ENCODE data around the gene BIN1.

The BIN1 gene

DNA sequence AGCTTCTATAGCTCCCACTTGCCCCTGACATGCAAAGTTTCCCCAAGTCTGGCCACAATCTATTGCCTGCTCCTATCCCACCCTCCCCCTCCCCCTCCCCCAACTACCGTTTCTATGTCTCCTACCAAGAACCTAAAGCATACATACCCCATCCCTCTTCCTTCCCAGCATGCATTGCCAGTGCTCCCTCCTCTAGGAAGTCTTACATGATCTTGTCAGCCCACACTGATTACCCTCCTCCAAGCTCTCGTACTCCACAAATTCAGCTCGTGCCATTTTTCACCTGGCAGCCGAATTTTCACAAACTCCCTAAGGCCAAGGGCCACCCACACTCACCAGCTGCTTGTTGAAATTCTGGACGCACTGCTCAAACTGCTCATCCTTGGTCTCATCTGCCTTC is 30.7 kb downstream of the BIN1 start:
- in situ Hi-C loops (cut with MboI; ENCODE audit: low sequenced_read_pairs), result no loop called here

DNA sequence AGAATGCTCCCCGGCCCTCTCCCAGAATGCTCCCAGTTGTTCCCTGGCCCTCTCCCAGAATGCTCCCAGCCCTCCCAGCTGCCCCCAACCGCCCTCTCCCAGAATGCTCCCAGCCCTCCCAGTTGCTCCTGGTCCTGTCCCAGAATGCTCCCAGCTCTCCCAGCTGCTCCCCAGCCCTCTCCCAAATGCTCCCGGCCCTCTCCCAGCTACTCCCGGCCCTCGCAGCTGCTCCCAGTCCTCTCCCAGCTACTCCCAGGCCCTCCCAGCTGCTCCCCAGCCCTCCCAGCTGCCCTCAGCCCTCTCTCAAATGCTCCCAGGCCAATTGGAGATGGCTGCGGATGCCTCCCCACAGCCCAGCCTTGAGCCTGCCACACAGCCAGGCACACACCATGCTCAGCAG is 31.1 kb downstream of the BIN1 start:
- in situ Hi-C loops (cut with MboI; ENCODE audit: low sequenced_read_pairs), result no loop called here

DNA sequence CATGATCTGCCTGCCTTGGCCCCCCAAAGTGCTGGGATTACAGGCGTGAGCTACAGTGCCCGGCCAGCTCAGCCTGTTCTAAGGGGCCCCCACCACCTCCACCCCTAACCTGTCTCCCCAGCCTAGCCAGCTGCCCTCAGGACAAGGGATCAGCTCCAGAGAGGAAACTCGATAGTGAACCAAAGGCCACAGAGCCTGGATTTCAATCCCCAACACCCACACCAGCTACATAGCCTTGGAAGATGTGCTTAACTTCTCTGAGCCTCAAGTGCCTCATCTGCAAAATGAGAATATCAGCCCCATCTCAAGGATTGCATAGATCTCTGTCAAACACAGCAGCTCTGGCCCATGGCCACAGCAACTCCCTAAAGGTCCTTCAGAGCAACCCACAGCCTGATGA is 32.0 kb downstream of the BIN1 start:
- in situ Hi-C loops (cut with MboI; ENCODE audit: low sequenced_read_pairs), result no loop called here

DNA sequence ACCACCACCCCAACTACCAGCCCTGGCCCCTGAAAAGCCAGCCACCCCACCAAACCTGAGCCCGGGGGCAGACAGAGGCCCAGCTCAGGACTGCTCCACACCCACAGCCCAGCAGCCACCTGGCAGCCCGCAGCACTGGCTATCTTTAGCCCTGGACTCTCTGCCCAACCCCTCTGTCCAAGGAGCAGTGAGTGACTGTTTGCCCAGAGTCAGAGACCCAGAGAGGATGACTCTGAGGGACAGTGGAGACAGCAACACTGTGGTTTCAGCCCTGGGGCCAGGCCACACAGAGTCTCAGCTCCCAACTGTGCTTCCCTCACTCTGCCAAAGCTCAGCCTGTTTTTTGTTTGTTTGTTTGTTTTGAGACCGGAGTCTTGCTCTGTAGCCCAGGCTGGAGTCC is 32.6 kb downstream of the BIN1 start:
- in situ Hi-C loops (cut with MboI; ENCODE audit: low sequenced_read_pairs), result no loop called here

DNA sequence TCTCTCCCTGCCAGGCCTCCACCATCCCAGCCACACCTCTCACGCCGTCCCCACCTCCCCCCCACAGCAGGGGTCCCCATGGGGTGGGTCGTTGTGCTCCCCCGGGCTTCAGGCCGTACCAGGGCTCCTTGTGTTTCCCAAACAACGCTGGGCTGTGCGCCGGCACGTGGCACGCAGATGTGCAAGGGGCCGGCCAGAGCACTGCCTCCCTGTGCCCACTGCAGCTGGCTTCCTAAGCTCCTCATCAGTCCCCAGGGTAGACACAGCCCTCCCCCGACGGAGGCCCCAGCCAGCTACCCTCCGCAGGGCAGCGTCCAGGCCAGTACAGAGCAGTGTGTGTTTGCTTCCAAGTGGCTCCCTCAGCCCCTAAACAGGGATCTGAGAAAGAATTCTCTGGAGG is 34.0 kb downstream of the BIN1 start:
- in situ Hi-C loops (cut with MboI; ENCODE audit: low sequenced_read_pairs), result no loop called here

DNA sequence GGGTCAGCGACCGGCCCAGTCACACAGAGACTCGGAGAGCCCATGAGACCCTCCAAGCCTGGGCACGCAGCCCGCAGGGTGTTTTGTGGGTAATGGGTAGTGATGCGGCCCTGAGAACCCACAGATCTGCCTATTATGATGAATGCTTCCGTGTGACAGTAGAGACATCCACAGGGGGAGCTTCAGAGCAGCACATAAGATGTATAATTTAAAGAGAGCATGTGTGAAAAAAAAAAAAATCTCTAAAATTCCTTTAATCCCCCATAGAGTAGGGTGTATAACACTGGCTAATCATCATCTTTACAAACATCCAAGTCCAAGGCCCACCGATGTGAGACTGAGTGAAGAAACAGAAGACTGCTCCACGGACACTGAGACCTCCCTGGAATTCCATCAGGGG is 34.6 kb downstream of the BIN1 start:
- in situ Hi-C loops (cut with MboI; ENCODE audit: low sequenced_read_pairs), result no loop called here

DNA sequence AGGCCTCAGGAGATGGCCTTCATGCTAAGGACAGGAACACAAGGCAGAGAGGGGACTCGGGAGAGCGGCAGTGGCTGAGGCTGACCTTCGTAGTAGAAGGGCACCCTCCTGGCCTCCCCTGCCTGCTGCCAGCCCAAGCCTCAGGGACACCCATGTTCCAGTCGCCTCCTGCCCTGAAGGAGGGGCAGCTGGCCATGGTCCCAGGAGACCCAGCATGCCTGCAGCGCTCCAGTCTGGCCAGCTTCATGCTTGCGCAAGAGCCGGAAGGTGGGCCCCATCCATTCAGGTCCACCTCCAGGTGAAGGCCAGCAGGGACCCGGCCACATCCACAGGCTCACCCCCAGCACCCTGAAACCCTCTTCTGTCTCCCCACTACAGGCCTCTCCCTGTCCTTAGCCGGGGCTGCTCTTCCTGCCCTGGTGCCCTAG is 35.0 kb downstream of the BIN1 start:
- in situ Hi-C loops (cut with MboI; ENCODE audit: low sequenced_read_pairs), result no loop called here

DNA sequence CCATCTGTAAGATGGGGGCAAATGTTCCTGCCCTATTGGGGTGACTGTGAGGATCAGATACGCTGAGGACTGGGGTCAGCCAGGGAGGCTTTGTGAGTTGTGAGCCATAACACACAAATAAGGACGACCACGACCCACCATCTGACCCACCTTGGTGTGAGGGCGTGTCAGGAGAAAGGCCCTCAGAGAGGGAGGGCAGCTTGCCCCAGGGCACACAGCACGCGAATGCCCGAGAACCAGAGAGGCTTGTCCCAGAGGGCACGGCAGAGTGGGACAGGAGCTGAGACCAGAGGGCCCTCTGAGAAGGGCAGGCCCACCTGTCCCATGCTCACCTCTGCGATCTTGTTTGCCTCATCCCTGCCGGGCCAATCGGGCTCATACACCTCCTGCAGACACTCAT is 36.7 kb downstream of the BIN1 start:
- in situ Hi-C loops (cut with MboI; ENCODE audit: low sequenced_read_pairs), result no loop called here

DNA sequence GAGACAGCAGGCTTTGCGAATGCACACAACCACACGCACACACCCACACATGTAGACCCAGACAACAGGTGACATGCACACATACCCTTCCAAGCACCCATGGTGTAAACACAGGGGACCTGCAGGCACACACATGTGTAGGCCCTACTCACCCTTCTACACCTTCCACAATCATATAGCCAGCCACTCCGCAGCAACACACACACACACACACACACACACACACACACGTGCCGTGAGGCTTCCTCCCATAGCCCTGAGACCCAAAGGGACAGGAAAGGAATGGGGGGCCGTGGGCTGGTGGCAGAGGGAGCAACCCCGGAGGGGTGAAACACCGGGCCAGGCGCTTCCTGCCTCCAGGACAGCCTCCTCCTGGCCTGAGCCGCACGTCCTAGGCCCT is 37.4 kb downstream of the BIN1 start:
- in situ Hi-C loops (cut with MboI; ENCODE audit: low sequenced_read_pairs), result no loop called here

DNA sequence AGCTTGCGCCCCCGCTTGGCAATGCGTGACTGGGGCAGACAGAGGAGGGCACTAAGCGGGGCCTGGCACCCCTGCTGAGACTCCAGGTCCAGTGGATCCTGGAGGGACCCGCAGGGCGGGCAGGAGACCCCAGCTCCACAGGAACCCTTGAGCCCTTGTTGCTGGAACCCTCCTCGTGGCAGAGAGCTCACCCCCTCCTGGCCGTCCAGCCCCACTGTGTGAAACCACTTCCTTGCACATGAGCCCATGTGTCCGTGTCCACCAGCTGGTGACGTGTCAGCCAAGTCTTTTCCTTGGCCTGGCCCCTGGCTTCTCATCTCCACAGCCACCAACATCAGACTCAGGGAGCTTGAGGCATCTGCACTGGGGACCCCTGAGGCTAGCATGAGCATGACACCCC is 38.0 kb downstream of the BIN1 start:
- in situ Hi-C loops (cut with MboI; ENCODE audit: low sequenced_read_pairs), result no loop called here

DNA sequence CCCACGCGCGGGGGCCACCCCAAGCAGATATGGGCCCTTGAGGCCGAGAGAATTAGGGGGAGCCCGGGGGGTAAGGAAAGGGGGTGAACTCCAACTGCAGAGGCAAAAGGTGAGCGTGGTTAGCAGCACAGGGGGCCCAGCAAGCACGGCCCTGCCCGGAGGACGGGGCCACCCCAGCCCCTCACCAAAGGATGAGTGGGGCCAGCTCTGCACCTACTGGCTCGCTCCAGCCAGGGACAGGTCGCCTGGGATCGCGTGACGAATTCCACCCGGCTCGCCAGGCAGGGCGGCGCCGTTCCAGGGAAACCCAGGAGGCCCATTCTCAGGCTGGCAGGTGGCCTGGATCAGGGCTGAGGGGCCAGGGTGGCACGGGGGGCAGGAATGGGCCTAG is 38.6 kb downstream of the BIN1 start:
- in situ Hi-C loops (cut with MboI; ENCODE audit: low sequenced_read_pairs), result no loop called here

DNA sequence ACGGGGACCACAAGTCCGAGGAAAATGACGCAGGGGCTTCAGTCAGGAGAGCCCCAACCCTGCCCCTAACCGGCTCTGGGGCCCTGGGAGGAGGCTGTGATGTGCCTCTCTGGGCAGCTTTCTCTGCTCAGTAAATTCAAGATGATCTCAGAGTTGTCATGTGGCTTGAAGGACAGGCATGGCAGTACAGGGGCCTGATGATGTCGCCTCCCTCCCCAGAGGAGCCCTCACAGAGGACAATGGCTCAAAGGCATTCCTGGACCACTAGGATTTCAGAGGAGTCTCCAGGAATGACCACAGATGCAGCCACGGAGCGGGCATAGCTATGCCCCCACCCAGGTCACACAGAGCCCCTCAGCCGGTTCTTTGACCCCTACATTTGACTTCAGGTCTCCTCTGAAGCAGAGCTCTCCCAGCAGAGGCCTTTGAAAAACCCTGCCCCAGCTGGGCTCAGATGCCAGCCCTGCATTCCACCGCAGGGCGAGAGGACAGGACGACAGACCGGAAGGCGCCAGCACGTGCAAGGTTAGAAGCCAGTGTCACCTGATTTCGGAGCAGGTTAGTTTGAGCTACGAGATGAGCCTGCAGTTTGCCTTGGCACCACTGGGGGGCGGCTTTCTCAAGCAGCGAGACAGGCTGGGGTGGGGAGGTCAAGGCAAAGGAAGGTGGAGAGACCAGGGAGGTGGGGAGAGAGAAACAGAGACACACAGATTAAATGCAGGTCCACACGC is 39.2 kb downstream of the BIN1 start:
- in situ Hi-C loops (cut with MboI; ENCODE audit: low sequenced_read_pairs), result no loop called here

DNA sequence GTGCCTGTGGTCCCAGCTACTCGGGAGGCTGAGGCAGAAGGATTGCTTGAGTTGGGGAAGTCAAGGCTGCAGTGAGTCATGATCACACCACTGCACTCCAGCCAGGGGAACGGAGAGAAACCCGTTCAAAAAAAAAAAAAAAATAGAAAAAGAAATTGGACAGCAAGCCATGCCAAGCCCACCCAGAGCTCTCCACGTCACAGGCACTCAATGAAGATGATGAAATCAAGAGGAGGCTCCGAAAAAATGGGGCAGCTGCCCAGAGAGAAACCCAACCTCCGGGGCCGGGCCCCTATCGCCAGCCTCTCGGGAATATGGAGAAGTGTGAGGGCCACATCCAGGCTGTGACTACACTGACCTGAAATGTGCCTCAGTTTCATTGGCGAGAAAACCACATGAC is 40.0 kb downstream of the BIN1 start:
- in situ Hi-C loops (cut with MboI; ENCODE audit: low sequenced_read_pairs), result no loop called here

DNA sequence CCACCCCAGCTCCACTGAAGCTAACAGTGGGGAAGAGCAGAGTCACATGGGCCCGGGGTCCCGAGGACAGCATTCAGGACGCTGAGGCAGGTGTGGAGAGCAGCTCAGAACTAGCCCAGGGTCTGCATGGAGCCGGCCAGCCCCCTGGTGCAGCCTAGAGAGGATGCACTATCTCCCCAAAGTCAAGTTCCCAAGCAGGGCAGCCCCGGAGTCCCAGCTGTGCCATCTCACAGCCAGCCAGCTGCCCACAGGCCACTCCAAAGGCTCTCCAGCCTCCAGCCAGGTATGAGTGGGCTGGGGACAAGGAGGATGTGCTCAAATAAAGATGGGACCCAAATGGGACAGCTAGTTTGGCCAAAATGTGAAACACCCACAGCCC is 41.0 kb downstream of the BIN1 start:
- in situ Hi-C loops (cut with MboI; ENCODE audit: low sequenced_read_pairs), result no loop called here

DNA sequence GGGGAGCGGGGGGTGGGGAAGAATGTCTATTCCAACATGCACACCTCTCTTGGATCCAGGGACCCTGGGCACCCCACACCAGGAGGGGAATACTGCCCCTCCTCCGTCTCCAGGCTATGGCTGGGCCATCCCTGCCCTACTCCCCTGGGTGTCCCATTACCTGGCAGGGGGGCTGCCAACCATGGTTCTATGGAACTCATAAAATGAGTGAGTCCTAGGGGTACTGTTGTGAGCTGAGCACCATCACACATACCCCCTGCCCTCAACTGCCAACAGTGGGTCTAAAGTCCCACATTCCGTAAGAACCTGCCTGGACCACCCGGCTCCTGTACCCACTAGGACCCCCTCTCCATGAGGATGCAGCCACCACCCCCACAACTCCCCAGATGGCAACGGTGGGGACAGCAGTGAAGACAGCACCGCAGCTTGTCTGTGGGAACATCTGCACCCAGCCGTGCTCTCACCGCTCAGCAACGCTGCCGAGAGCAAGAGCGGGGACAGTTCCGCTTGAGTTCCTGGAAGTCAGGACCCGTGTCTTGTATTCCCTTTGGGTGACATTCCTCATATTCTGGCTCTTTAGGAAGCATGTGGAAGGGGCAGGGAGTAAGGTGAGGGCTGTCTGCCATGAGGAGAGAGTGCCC is 41.5 kb downstream of the BIN1 start:
- in situ Hi-C loops (cut with MboI; ENCODE audit: low sequenced_read_pairs), result no loop called here

DNA sequence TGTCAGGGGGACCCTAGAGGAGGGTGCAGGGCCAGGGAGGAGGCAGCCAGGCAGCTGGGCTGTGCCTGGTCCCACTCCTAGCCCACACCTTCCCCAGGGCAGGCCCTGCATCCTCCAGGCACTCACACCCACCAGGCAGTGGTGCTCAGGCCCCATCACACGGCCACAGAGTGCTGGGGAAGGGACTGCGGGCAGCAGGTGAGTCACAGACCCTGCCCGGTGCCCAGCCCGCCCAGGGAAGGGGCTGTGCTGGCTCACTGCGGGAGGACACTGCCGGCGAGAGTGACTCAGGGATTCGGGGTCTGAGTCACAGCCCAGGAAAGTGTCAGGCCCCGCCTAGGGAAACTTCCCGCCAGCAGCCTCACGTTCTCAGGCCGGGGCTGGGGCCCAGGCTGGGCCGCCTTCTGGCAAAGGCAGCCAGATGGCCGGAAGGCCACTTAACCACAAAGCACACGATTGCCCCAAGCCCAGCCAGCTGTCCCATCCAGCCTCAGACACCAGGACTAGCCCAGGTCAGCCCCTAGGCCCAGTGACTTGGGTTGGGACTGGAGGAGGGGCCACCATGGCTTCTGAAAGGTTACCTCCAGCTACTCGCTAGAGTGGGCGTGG is 42.2 kb downstream of the BIN1 start:
- in situ Hi-C loops (cut with MboI; ENCODE audit: low sequenced_read_pairs), result no loop called here

DNA sequence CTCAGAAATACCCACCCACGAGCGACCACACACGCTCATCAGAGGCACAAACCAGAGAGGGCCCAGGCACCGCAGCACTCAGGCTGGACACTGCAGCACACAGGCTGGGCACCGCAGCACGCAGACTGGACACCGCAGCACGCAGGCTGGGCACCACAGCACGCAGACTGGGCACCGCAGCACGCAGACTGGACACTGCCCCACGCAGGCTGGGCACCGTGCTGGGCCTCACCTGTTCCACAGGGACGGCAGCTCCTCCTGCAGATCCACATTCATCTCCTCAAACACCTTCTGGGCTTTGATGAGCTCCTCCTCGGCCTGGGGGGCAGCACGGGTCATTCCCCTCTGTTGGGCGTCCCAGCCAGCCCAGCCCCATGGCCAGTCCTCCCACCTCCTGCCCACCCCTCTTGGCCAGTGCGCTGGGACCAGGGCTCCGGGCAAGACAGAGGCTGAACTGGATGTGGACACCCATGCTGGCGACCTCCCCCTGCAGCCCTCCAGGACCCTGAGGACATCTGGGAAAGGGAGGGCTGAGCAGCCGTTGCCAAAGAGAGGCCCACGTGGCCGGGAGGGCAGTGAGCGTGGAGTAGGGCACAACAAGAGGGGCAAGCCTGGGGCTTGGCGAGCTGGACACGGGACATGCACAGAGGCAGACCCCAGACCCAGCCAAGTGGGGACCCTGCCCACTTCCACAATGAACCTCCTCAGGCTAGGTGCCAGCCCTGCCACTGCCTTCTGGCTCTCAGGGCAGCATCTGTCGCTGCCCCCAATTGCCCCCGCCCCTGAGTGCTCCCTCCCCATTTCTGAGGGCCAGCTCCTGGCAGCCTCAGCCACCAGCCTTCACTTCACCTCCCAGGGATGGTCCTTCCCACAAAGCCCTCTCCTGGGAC is 43.0 kb downstream of the BIN1 start:
- in situ Hi-C loops (cut with MboI; ENCODE audit: low sequenced_read_pairs), result no loop called here

DNA sequence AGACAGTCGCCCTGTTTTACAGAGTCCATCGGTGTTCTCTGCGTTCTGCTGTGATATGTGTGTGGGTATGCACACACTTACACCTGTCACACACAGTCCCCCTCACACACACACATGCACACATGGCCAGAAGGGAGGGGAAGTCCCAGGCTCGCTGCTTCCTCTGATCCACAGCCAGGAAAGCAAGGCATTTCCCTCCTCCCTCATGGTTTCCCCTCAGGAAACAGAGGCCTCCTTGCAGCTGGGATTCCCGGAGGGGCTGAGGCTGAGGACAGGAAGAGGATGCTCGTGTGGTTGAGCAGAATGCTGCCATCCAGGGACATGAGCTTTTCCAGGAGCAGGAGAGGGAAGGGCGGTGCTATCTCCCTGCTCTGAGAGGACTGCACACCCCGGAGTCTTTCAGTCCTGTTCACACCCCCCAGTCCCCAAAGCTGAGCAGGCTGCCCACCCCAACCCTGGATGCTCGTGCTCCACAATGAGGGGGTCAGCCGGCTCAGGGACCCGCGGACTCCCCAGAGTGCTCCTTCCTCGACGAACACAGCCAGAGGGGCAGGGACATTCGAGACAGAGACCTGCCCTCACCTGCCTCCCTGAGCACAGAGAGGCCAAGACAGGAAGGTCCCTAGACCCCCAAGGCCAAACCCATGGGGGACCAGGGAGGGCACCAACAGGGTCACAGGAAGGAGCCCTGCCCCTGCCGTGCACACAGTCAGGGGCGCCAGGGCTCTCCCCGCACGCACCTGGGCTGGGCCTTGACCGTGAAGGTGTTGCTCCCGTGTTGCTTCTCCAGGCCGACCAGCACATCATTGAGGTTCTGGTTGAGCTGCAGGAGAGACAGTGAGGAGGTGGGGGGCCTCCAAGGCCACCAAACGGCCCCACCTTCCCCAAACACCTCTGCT is 45.3 kb downstream of the BIN1 start:
- in situ Hi-C loops (cut with MboI; ENCODE audit: low sequenced_read_pairs), result no loop called here

DNA sequence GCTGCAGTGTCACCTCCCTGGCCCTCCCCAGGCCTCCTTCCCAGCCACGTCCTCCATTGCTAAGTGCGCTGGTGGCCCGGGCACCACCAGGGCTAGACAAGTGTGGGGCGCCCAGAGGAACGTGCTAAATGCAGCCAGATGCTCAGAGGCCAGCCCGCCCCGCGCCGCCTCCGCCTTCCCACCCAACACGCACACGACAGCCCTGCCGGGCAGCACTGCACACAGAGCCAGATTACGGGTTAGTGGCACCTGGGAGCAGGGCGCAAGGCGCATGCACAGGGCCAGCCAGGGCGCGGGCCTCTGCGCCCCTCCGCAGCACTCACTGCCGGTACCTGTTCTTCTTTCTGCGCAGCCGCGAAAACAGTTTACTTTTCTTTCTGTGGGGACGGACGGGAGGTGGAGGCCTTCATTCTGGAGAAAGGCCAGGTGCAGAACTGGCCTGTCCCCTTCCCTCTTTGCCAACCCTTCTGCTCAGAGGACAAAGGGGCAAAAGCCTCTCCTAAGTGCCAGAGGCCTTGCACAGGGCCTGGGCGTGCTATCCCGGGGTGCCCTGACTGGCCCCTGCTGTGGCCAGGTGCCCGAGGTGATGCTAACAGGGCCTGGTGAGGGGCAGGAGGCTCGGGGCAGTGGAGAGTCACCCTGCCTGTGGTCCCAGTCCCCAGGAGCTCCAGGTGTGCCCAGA is 46.5 kb downstream of the BIN1 start:
- in situ Hi-C loops (cut with MboI; ENCODE audit: low sequenced_read_pairs), result no loop called here

DNA sequence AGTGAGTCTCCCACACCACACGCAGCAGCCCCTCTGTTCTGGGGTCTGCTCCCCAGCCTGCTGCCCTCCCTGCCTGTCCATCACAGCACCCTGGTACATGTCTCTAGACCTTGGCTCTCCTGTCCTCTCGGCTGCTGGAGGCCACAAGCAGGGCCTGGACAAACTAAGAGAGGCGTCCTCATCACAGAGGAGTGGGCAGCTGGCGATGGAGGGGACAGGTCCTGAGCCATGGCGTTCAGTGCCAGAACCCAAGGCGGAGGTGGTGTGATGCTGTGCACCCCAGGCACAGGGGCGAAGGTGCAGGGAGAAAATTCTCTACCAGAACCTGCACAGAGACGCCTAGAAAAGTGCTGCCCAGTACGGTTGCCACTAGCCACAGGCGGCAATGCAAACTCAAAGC is 47.4 kb downstream of the BIN1 start:
- in situ Hi-C loops (cut with MboI; ENCODE audit: low sequenced_read_pairs), result no loop called here

Measured in HL-60/S4 treated with retinoic acid at 250 ng/mL for 4 days and 3 days (cell line).